Effector memory CD4-positive, alpha-beta T cell (primary cell): ENCODE results near the gene LPCAT1.
A peak's percentile ranks its signal among the peaks of the same experiment; 100 is the strongest.
"Not testable (repeated sequence)": the region's sequence is repeated elsewhere in the genome, so short reads cannot be mapped to it uniquely, and the experiment has no call there.

Experiments used
- DNase-seq, 3 donors: peaks; one replicate each; pipeline ENCODE4 v3.0.0-alpha.2; 2020
- H3K27ac ChIP-seq: 2 replicates; pipeline ENCODE4 v1.7.0; 2013; ENCODE audit warnings: mild to moderate bottlenecking, low read length, moderate library complexity; ENCODE audit not compliant: insufficient read depth, poor library complexity, severe bottlenecking
- H3K27me3 ChIP-seq: replicated peaks from 2 replicates; pipeline ENCODE4 v1.7.0; 2013; ENCODE audit warnings: mild to moderate bottlenecking, low read length; ENCODE audit not compliant: insufficient read depth, control insufficient read depth, poor library complexity, severe bottlenecking
- H3K36me3 ChIP-seq: 2 replicates; pipeline ENCODE4 v1.7.0; 2013; ENCODE audit warnings: mild to moderate bottlenecking, low read length, moderate library complexity; ENCODE audit not compliant: control insufficient read depth, insufficient read depth
- H3K4me1 ChIP-seq: 2 replicates; pipeline ENCODE4 v1.7.0; 2013; ENCODE audit warnings: low read length, mild to moderate bottlenecking; ENCODE audit not compliant: control insufficient read depth, insufficient read depth, poor library complexity, severe bottlenecking
- H3K4me3 ChIP-seq: 2 replicates; pipeline ENCODE4 v1.7.0; 2013; ENCODE audit warnings: low read length, low read depth, mild to moderate bottlenecking; ENCODE audit not compliant: insufficient read depth, poor library complexity, severe bottlenecking
- H3K9me3 ChIP-seq: 2 replicates; pipeline ENCODE4 v1.7.0; 2013; ENCODE audit warnings: mild to moderate bottlenecking, low read length, moderate library complexity; ENCODE audit not compliant: control insufficient read depth

Gene LPCAT1

GRCh38 chr5:1521671-1522600 lies 1.8 kb downstream of the LPCAT1 start:
- DNase-seq: no peak
- Histone ChIP-seq H3K4me1 (peaks cover 20% of the 10 kb centered on the region), H3K4me3 (peak overlapping the region; percentile 67), H3K27me3 (no peaks in the 10 kb centered on the region), H3K36me3 (peaks cover 14% of the 10 kb centered on the region), H3K27ac (no peak overlapping the region), H3K9me3 (no peaks in the 10 kb centered on the region)

GRCh38 chr5:1520791-1521453 lies 2.8 kb downstream of the LPCAT1 start:
- H3K9me3 ChIP-seq: no peaks in the 10 kb centered on the region
- no peaks in the 10 kb centered on the region for H3K27me3 ChIP-seq
- H3K4me3 ChIP-seq: no peak overlapping the region
- DNase-seq: no peak
- peaks cover 14% of the 10 kb centered on the region for H3K36me3 ChIP-seq
- no peak overlapping the region for H3K27ac ChIP-seq
- peaks cover 20% of the 10 kb centered on the region for H3K4me1 ChIP-seq

- peaks cover 14% of the 10 kb centered on the region for H3K36me3 ChIP-seq
- H3K27ac ChIP-seq: no peak overlapping the region
- no peaks in the 10 kb centered on the region for H3K9me3 ChIP-seq
- no peak overlapping the region for H3K4me3 ChIP-seq
- no peak for DNase-seq
- H3K4me1 ChIP-seq: peaks cover 20% of the 10 kb centered on the region
- no peaks in the 10 kb centered on the region for H3K27me3 ChIP-seq
Measured at GRCh38 chr5:1519631-1520210, 4.0 kb downstream of the LPCAT1 start.

GRCh38 chr5:1517838-1518237 lies 5.9 kb downstream of the LPCAT1 start:
- Histone ChIP-seq H3K4me3 (no peak overlapping the region), H3K27ac (no peak overlapping the region), H3K36me3 (peaks cover 14% of the 10 kb centered on the region), H3K9me3 (no peaks in the 10 kb centered on the region), H3K4me1 (peaks cover 13% of the 10 kb centered on the region), H3K27me3 (no peaks in the 10 kb centered on the region)
- DNase-seq: no peak

- Histone ChIP-seq H3K4me1 (peaks cover 6% of the 10 kb centered on the region), H3K27me3 (no peaks in the 10 kb centered on the region), H3K36me3 (peaks cover 14% of the 10 kb centered on the region), H3K4me3 (no peak overlapping the region), H3K9me3 (no peaks in the 10 kb centered on the region), H3K27ac (no peak overlapping the region)
- no peak for DNase-seq
Measured at GRCh38 chr5:1516615-1517601, 6.9 kb downstream of the LPCAT1 start.

GRCh38 chr5:1515921-1516571 lies 7.7 kb downstream of the LPCAT1 start:
- peaks cover 6% of the 10 kb centered on the region for H3K4me1 ChIP-seq
- no peak overlapping the region for H3K27ac ChIP-seq
- peaks cover 14% of the 10 kb centered on the region for H3K36me3 ChIP-seq
- no peaks in the 10 kb centered on the region for H3K27me3 ChIP-seq
- no peak for DNase-seq
- H3K9me3 ChIP-seq: no peaks in the 10 kb centered on the region
- no peak overlapping the region for H3K4me3 ChIP-seq

- H3K4me3 ChIP-seq: no peak overlapping the region
- no peak overlapping the region for H3K27ac ChIP-seq
- no peaks in the 10 kb centered on the region for H3K9me3 ChIP-seq
- peaks cover 21% of the 10 kb centered on the region for H3K36me3 ChIP-seq
- peaks cover 6% of the 10 kb centered on the region for H3K4me1 ChIP-seq
- no peaks in the 10 kb centered on the region for H3K27me3 ChIP-seq
- no peak for DNase-seq
Measured at GRCh38 chr5:1515311-1515920, 8.3 kb downstream of the LPCAT1 start.

- H3K27me3 ChIP-seq, H3K9me3 ChIP-seq, DNase-seq, H3K4me1 ChIP-seq, H3K4me3 ChIP-seq, H3K27ac ChIP-seq: not testable (repeated sequence)
- peaks cover 18% of the 10 kb centered on the region for H3K36me3 ChIP-seq
Measured at GRCh38 chr5:1514819-1515310, 8.9 kb downstream of the LPCAT1 start.
